ENCODE data around the gene ACAD8.
"Not testable (repeated sequence)": the region's sequence is repeated elsewhere in the genome, so short reads cannot be mapped to it uniquely, and the experiment has no call there.

ACAD8 gene

DNA sequence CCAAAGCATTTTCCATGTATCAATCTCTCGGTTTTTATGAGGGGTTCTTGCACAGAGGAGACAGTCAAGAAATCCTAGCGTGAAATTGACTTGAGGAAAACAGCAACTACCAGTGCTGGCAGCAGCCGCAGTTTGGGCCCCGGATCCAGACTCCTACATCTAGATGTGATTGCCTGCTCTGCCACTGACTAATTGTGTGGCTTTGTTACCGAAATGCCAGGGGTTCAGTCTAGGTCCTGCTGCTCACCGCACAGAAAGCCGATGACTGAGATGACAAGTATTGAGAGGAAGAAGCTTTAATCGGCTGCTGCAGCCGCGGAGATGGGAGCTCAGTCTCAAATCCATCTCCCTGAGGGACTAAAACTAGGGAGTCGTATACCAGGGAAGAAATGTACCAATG, 14.6 kb downstream of the ACAD8 start:
- no peak for DNase-seq (ENCODE audit: low read depth)

DNA sequence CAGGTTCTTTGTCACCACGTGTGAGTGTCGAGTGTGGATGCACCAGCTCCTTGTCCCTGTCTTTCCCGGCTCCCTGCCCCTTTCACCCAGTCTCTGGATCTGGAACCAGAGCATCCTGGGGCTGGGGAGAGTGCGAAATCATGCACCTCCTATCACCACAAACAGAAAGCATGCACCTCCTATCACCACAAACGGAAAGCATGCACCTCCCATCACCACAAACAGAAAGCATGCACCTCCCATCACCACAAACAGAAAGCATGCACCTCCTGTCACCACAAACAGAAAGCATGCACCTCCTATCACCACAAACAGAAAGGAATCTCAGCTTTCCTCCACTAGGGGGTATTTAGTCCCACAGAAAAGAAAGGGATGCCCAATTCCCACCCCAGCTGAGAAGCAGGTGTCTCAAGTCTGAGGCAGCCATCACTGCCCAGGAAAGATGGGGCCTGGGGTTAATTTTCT, 16.9 kb downstream of the ACAD8 start:
- DNase-seq (ENCODE audit: low read depth) = no peak

- DNase-seq (ENCODE audit: low read depth) = no peak
Observed at GRCh38 chr11:134271978-134272377, 18.6 kb downstream of the ACAD8 start.

- no peak for DNase-seq (ENCODE audit: low read depth)
Observed at GRCh38 chr11:134272381-134273316, 19.3 kb downstream of the ACAD8 start.

- no peak for DNase-seq (ENCODE audit: low read depth)
Observed at GRCh38 chr11:134273317-134273712, 19.9 kb downstream of the ACAD8 start.

DNA sequence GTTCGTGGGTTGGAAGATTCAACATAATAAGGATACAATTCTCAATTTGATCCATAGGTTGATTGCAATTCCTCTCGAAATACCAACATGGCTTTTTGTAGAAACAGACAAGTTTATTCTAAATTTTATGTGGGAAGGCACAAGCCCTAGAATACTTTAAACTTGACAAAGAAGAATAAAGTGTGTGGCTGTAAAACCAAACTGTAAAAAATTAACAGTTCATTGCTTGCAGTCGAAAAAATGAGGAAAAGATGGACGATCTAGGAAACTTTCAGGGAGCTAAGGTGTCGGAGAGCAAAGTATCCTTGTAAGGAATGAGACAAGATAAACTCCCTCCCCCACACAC, 21.8 kb downstream of the ACAD8 start:
- no peak for DNase-seq (ENCODE audit: low read depth)

DNA sequence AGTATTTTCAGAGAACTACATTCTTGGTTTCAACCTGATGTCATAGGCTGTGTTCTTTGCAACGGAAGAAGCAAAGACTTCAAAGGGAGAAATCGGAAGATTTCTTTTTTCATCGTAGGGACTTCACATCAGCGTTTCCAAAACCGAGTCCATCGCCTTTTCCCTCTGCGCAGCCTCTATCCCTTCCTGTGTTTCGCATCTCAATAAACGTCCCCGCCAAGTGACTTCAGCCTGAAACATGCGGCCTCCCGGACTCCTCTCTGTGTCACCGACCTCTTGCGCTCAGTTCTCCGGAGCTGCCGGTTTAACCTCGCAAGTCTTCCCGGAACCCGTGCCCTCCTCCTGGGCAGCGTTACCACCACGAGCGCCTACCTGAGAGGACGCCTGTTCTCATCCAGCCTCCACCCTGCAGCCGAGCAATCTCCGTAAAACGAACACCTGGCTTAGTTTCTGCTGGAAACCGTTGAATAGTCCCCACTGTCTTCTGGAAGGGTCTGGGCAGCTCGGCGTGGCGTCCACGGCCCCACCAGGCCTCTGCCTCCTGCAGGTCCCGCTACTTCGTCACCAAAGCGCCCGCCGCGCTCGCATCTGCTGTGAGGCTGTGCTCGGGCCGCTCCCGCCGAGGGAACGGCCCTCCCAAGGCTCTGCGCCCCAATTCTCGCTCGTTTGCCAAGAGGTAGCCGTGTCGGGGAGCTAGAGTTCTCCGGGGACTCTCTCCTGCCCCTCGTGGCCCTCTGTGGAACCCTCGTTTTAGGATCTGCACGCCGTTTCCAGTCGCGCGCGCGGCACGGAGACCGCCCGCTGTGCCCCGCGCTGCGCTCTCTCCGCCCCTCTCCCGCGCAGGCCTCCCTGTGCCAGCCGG, 22.4 kb downstream of the ACAD8 start, which contains the start of gene GLB1L3:
Gene GLB1L3, plus strand, starts transcription at position 846 of the 862 bp plus-strand sequence. CDS start 362 bp downstream, outside the sequence.
- peak; percentile 57 for DNase-seq (ENCODE audit: low read depth)

GRCh38 chr11:134276396-134277182, 23.2 kb downstream of the ACAD8 start:
- no peak for DNase-seq (ENCODE audit: low read depth)

GRCh38 chr11:134277183-134278001, 24.0 kb downstream of the ACAD8 start:
- no peak for DNase-seq (ENCODE audit: low read depth)

DNA sequence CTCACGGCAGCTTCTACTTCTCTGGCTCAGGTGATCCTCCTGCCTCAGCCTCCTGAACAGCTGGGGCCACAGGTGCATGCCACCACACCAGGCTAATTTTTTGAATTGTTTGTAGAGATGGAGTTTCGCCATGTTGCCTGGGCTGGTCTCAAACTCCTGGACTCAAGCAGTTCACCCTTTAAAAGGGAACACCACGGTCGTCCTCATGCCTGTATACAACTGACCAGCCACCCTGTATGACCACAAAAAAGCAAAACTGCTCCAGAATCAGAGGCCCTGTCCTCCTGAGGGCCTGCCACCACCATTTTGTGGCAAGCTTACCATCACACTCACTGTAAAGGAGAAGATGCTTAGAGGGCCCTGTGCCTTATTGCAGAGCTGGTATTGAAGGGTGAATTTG, 25.0 kb downstream of the ACAD8 start:
- no peak for DNase-seq (ENCODE audit: low read depth)

DNA sequence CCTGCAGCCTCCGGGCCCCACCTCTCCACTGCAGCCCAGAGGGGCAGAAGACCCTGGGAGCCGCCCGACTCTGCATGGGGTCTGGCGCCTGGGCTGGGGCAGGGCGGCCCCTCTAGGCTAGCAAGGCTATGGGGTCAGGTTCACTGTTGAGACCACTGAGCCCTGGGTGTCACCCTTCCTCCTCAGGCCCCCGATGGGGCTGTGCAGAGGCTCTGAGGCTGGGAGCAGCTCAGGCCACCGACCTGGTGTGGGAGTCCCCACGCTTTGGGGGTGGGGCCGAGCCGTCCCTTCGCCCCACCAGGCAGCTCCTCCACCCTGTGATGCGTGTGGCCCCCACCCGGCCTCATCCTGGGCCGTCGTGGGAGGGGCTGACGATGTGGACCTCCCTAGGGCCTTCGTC, 28.3 kb downstream of the ACAD8 start:
- DNase-seq (ENCODE audit: low read depth) = not testable (repeated sequence)

GRCh38 chr11:134282121-134283045, 29.0 kb downstream of the ACAD8 start:
- DNase-seq (ENCODE audit: low read depth) = no peak

- no peak for DNase-seq (ENCODE audit: low read depth)
Observed at GRCh38 chr11:134283461-134284230, 30.3 kb downstream of the ACAD8 start.

- not testable (repeated sequence) for DNase-seq (ENCODE audit: low read depth)
Observed at GRCh38 chr11:134284349-134284748, 31.0 kb downstream of the ACAD8 start.

DNA sequence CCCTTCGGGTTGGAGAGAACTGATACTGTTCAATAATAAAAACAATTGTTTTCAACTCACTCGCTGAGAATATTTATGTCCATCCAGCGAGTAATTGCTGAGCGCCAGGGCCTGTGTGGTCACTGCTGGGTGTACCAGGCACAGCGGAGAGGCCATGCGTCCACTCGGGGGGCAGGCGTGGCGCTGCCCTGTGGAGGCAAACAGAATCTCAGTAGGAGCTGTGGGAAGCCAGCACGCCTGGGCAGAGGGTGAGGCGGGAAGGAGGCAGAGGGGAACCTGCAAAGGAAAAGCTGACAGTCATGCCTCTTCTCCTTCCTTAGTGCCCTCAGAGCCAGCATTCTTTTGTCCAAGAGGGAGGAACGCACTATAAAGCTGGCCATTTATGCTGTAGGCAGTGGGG, 34.2 kb downstream of the ACAD8 start:
- DNase-seq (ENCODE audit: low read depth) = no peak

GRCh38 chr11:134288486-134288885, 35.1 kb downstream of the ACAD8 start:
- no peak for DNase-seq (ENCODE audit: low read depth)

- DNase-seq (ENCODE audit: low read depth) = no peak
Observed at GRCh38 chr11:134289167-134289566, 35.8 kb downstream of the ACAD8 start.

GRCh38 chr11:134289789-134290188, 36.4 kb downstream of the ACAD8 start:
- no peak for DNase-seq (ENCODE audit: low read depth)

GRCh38 chr11:134290646-134291045, 37.3 kb downstream of the ACAD8 start:
- DNase-seq (ENCODE audit: low read depth) = no peak

All from stimulated activated CD8-positive, alpha-beta memory T cell treated with anti-CD3 and anti-CD28 coated beads, Interleukin-4, amount 100 ng/mL, for 24 hours (primary cell).